ENCODE data around the gene ITPRIP.

Gene ITPRIP

GRCh38 chr10:104274762-104275721, 63.2 kb downstream of the ITPRIP start:
- TF ChIP-seq ZNF8 (CRISPR knock-in tag; IDR thresholded peaks at IDR 0.05) (no peak), RARB (CRISPR knock-in tag; IDR thresholded peaks at IDR 0.05) (no peak), TOX (CRISPR knock-in tag; IDR thresholded peaks at IDR 0.05; ENCODE audit: borderline replicate concordance) (no peak)
- ATAC-seq = peak; percentile 71

- ATAC-seq = no peak; the same call in 2 of the 3 replicates
- no peak for TF ChIP-seq ZNF8 (CRISPR knock-in tag; IDR thresholded peaks at IDR 0.05)
- no peak for TF ChIP-seq SNAI2 (CRISPR knock-in tag; IDR thresholded peaks at IDR 0.05)
- no peak for TF ChIP-seq ISL1 (CRISPR knock-in tag; IDR thresholded peaks at IDR 0.05)
- TF ChIP-seq, protein P1, sequence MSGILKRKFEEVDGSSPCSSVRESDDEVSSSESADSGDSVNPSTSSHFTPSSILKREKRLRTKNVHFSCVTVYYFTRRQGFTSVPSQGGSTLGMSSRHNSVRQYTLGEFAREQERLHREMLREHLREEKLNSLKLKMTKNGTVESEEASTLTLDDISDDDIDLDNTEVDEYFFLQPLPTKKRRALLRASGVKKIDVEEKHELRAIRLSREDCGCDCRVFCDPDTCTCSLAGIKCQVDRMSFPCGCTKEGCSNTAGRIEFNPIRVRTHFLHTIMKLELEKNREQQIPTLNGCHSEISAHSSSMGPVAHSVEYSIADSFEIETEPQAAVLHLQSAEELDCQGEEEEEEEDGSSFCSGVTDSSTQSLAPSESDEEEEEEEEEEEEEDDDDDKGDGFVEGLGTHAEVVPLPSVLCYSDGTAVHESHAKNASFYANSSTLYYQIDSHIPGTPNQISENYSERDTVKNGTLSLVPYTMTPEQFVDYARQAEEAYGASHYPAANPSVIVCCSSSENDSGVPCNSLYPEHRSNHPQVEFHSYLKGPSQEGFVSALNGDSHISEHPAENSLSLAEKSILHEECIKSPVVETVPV (CRISPR knock-in tag; IDR thresholded peaks at IDR 0.05) = no peak
- TF ChIP-seq CREB5 (CRISPR knock-in tag; IDR thresholded peaks at IDR 0.05; ENCODE audit: low read depth) = no peak
- TF ChIP-seq CSDC2 (CRISPR knock-in tag; IDR thresholded peaks at IDR 0.05) = no peak
- TF ChIP-seq ZFP3 (CRISPR knock-in tag; IDR thresholded peaks at IDR 0.05) = no peak
- no peak for TF ChIP-seq TSHZ2 (CRISPR knock-in tag; IDR thresholded peaks at IDR 0.05)
- TF ChIP-seq TCF4 (CRISPR knock-in tag; IDR thresholded peaks at IDR 0.05; ENCODE audit: borderline replicate concordance) = no peak
These were observed 64.2 kb downstream of the ITPRIP start for GRCh38 chr10:104273899-104274575.

DNA sequence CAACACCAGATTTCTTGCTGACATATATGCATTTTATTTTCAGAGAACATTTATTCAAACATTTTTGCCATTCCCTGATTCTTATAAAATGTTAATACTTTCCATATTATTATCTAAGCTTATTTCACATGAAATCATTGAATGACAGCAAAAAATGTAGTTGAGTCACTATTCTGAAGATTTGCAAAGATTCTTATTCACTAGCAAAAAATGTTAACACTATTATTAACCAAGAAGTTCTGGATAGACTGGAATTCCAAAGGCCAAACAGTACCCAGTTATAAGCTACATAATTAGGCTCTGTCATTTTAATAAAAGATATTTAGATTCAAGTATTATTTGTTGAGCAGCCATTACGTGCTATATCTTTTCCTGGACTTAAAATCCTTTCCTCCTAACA, 65.0 kb downstream of the ITPRIP start:
- no peak for ATAC-seq
- TF ChIP-seq RARB (CRISPR knock-in tag; IDR thresholded peaks at IDR 0.05) (no peak), PPARA (CRISPR knock-in tag; IDR thresholded peaks at IDR 0.05; ENCODE audit: borderline replicate concordance) (no peak), OSR1 (CRISPR knock-in tag; IDR thresholded peaks at IDR 0.05) (no peak), ARNTL (CRISPR knock-in tag; IDR thresholded peaks at IDR 0.05; ENCODE audit: borderline replicate concordance, low read depth) (no peak), GLIS3 (CRISPR knock-in tag; IDR thresholded peaks at IDR 0.05) (no peak), ISL1 (CRISPR knock-in tag; IDR thresholded peaks at IDR 0.05) (no peak), ZFP30 (CRISPR knock-in tag; IDR thresholded peaks at IDR 0.05) (no peak), TCF4 (CRISPR knock-in tag; IDR thresholded peaks at IDR 0.05; ENCODE audit: borderline replicate concordance) (no peak), ESRRG (CRISPR knock-in tag; IDR thresholded peaks at IDR 0.05) (no peak), BACH2 (CRISPR knock-in tag; IDR thresholded peaks at IDR 0.05; ENCODE audit: borderline replicate concordance) (no peak), ZNF70 (CRISPR knock-in tag; IDR thresholded peaks at IDR 0.05) (no peak), TOX (CRISPR knock-in tag; IDR thresholded peaks at IDR 0.05; ENCODE audit: borderline replicate concordance) (no peak), CSDC2 (CRISPR knock-in tag; IDR thresholded peaks at IDR 0.05) (no peak), ZC3H10 (CRISPR knock-in tag; IDR thresholded peaks at IDR 0.05) (no peak), SNAI2 (CRISPR knock-in tag; IDR thresholded peaks at IDR 0.05) (no peak), ZNF565 (CRISPR knock-in tag; conservative IDR thresholded peaks at IDR 0.05; ENCODE audit: low read depth) (no peak)
- TF ChIP-seq, protein P1 (CRISPR knock-in tag; IDR thresholded peaks at IDR 0.05) = no peak
